ENCODE data around the gene CFAP161.
"Not testable (repeated sequence)": the region's sequence is repeated elsewhere in the genome, so short reads cannot be mapped to it uniquely, and the experiment has no call there.

The CFAP161 gene

DNA sequence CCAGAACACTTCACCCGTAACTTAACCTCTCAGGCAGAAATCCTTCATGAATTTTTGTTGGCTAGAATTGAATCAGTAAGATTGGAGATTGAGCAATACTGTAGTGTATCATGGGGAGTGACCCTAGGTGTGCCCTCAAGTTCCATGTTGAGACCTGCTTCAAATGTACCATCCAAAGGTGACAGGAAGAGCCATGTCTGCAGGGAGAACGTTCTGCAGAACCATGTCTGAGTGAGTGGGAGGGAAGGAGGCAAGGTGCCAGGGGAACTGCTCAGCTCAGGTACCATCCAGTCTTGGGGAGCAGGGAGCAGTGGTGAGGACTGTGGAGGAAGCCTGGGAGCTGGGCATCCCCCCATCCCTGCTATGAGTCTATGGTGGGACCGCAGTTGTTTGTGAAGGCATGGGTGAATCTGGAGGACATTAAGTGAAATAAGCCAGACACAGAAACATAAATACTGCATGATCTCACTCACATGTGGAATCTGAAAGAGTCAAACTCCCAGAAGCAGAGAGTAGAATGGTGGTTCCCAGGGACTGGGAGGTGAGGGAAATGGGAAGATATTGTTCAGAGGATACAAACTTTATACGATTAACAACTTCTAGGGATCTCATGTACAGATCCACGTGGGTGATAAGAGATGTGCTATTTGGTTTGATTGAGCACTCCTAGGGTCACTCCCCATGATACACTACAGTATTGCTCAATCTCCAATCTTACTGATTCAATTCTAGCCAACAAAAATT, 23.3 kb downstream of the CFAP161 start:
- Histone ChIP-seq H2AFZ (ENCODE audit: insufficient read depth, low read length, poor library complexity) (no peak overlapping the region), H4K8ac (ENCODE audit: low read depth, low read length) (no peak overlapping the region), H3K9me3 (ENCODE audit: insufficient read depth, low read depth, low read length) (no peaks in the 10 kb centered on the region), H3K18ac (ENCODE audit: low read length) (no peak overlapping the region), H3K9ac (ENCODE audit: low read length) (no peak overlapping the region), H4K12ac (ENCODE audit: low read depth, low read length) (no peak overlapping the region), H3K4me2 (ENCODE audit: low read length) (no peak overlapping the region), H3K4me1 (ENCODE audit: control insufficient read depth in 1 of 2, insufficient read depth in 2 of 2, low read length in 2 of 2) (no peaks in the 10 kb centered on the region), H3K79me1 (ENCODE audit: low read length) (no peaks in the 10 kb centered on the region), H3K23ac (ENCODE audit: low read length) (no peak overlapping the region), H4K91ac (ENCODE audit: low read depth, low read length) (no peak overlapping the region), H2AK5ac (ENCODE audit: low read length) (no peak overlapping the region), H3K27me3 (ENCODE audit: insufficient read depth, low read length) (no peaks in the 10 kb centered on the region), H3K36me3 (ENCODE audit: control insufficient read depth in 1 of 2, insufficient read depth in 2 of 2, low read length in 2 of 2) (no peaks in the 10 kb centered on the region), H3K4ac (ENCODE audit: low read depth, low read length) (no peak overlapping the region), H2BK12ac (ENCODE audit: low read length) (no peak overlapping the region), H3K14ac (ENCODE audit: low read length) (no peak overlapping the region), H2BK120ac (ENCODE audit: insufficient read depth, low read length, poor library complexity) (no peak overlapping the region), H3K4me3 (ENCODE audit: low read depth, low read length) (no peak overlapping the region), H2BK5ac (ENCODE audit: low read depth, low read length, poor library complexity) (no peak overlapping the region), H3K79me2 (ENCODE audit: control insufficient read depth, insufficient read depth, low read length, poor library complexity) (no peaks in the 10 kb centered on the region), H3K27ac (ENCODE audit: low read depth, low read length) (no peak overlapping the region)
- DNase-seq: no peak
- no CpG with 5 or more reads among the region's 5 CpGs for WGBS (ENCODE audit: extremely low coverage, insufficient coverage, insufficient read length)

DNA sequence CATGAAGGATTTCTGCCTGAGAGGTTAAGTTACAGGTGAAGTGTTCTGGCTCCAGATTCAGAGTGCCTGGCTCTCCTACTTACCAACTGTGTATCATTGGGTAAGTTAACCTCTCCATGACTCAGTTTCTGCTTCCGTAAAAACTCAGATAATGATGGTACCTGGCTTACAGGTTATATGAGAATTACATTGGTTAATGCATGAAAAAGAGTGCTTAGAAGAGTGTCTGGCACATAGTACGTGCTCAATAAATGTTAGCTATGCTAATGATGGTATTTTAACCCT, 23.8 kb downstream of the CFAP161 start:
- DNase-seq: no peak
- Histone ChIP-seq H2AK5ac (ENCODE audit: low read length) (no peak overlapping the region), H3K4me1 (ENCODE audit: control insufficient read depth in 1 of 2, insufficient read depth in 2 of 2, low read length in 2 of 2) (no peaks in the 10 kb centered on the region), H3K9me3 (ENCODE audit: insufficient read depth, low read depth, low read length) (no peaks in the 10 kb centered on the region), H3K27ac (ENCODE audit: low read depth, low read length) (no peak overlapping the region), H3K9ac (ENCODE audit: low read length) (no peak overlapping the region), H3K27me3 (ENCODE audit: insufficient read depth, low read length) (no peaks in the 10 kb centered on the region), H3K4me3 (ENCODE audit: low read depth, low read length) (no peak overlapping the region), H3K18ac (ENCODE audit: low read length) (no peak overlapping the region), H3K79me2 (ENCODE audit: control insufficient read depth, insufficient read depth, low read length, poor library complexity) (no peaks in the 10 kb centered on the region), H3K4ac (ENCODE audit: low read depth, low read length) (no peak overlapping the region), H3K4me2 (ENCODE audit: low read length) (no peak overlapping the region), H4K91ac (ENCODE audit: low read depth, low read length) (no peak overlapping the region), H3K79me1 (ENCODE audit: low read length) (no peaks in the 10 kb centered on the region), H4K8ac (ENCODE audit: low read depth, low read length) (no peak overlapping the region), H3K14ac (ENCODE audit: low read length) (no peak overlapping the region), H3K36me3 (ENCODE audit: control insufficient read depth in 1 of 2, insufficient read depth in 2 of 2, low read length in 2 of 2) (no peaks in the 10 kb centered on the region), H4K12ac (ENCODE audit: low read depth, low read length) (no peak overlapping the region), H2BK120ac (ENCODE audit: insufficient read depth, low read length, poor library complexity) (no peak overlapping the region), H2BK5ac (ENCODE audit: low read depth, low read length, poor library complexity) (no peak overlapping the region), H2BK12ac (ENCODE audit: low read length) (no peak overlapping the region), H2AFZ (ENCODE audit: insufficient read depth, low read length, poor library complexity) (no peak overlapping the region), H3K23ac (ENCODE audit: low read length) (no peak overlapping the region)
- WGBS (ENCODE audit: extremely low coverage, insufficient coverage, insufficient read length): no CpG with 5 or more reads among the region's 2 CpGs

DNA sequence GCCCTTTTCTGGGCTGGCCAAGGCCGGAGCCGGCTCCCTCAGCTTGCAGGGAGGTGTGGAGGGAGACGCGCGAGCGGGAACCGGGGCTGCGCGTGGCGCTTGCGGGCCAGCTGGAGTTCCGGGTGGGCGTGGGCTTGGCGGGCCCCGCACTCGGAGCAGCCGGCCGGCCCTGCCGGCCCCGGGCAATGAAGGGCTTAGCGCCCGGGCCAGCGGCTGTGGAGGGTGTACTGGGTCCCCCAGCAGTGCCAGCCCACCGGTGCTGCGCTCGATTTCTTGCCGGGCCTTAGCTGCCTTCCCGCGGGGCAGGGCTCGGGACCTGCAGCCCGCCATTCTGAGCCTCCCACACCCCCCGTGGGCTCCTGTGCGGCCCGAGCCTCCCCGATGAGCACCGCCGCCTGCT, 24.5 kb downstream of the CFAP161 start:
- not testable (repeated sequence) for DNase-seq; H3K79me1 ChIP-seq (ENCODE audit: low read length); H4K12ac ChIP-seq (ENCODE audit: low read depth, low read length); H2BK12ac ChIP-seq (ENCODE audit: low read length); H3K4me1 ChIP-seq (ENCODE audit: control insufficient read depth in 1 of 2, insufficient read depth in 2 of 2, low read length in 2 of 2); H3K27ac ChIP-seq (ENCODE audit: low read depth, low read length); H2BK120ac ChIP-seq (ENCODE audit: insufficient read depth, low read length, poor library complexity); H3K18ac ChIP-seq (ENCODE audit: low read length); H3K79me2 ChIP-seq (ENCODE audit: control insufficient read depth, insufficient read depth, low read length, poor library complexity); H3K23ac ChIP-seq (ENCODE audit: low read length); H2AK5ac ChIP-seq (ENCODE audit: low read length); H4K91ac ChIP-seq (ENCODE audit: low read depth, low read length); H3K4me3 ChIP-seq (ENCODE audit: low read depth, low read length); H3K4me2 ChIP-seq (ENCODE audit: low read length); H3K9ac ChIP-seq (ENCODE audit: low read length); H2BK5ac ChIP-seq (ENCODE audit: low read depth, low read length, poor library complexity); H2AFZ ChIP-seq (ENCODE audit: insufficient read depth, low read length, poor library complexity); H4K8ac ChIP-seq (ENCODE audit: low read depth, low read length); H3K14ac ChIP-seq (ENCODE audit: low read length); H3K9me3 ChIP-seq (ENCODE audit: insufficient read depth, low read depth, low read length); H3K27me3 ChIP-seq (ENCODE audit: insufficient read depth, low read length); H3K4ac ChIP-seq (ENCODE audit: low read depth, low read length); H3K36me3 ChIP-seq (ENCODE audit: control insufficient read depth in 1 of 2, insufficient read depth in 2 of 2, low read length in 2 of 2)
- no CpG with 5 or more reads among the region's 37 CpGs for WGBS (ENCODE audit: extremely low coverage, insufficient coverage, insufficient read length)

DNA sequence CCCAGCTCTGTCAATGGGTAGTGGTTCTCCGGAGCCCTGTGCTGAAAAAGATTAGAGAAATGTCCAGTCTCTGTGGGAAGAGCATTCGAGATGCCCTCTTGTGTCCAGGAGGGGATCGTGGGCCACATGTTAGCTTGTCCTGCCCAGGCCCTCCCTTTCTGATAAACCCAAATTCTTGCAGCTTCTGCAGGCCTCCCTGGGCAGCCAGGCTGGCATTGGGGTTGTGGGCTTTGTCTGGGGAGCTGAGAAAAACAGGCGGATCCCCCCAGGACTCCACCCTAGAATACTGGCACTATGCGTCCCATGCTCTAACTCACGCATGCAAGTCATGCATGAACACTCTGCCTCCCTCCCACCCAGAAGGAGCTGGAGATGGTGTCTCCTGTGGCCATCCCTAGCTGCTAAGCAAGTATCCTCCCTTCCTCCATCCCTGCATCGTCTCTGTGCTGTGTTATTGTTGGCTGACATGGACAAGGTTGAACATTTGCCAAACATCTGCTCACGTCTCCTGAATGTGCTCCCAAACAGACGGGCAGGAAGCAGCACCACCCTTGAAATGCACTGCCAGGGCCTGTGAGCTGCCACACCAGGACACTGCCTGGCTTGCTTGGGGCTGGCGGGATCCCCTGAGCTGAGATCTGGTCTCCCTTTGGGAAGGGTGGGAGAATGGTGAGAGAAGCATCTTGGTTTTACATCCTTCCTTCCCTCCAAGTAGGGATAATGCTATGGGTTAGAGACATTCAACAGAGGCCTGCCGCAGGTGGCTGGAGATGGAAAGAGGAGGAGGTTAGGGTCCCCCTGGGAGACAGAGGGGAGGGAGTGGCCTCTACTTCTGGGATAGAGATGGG, 26.5 kb downstream of the CFAP161 start:
- Histone ChIP-seq H4K8ac (ENCODE audit: low read depth, low read length) (no peak overlapping the region), H3K4me1 (ENCODE audit: control insufficient read depth in 1 of 2, insufficient read depth in 2 of 2, low read length in 2 of 2) (no peaks in the 10 kb centered on the region), H3K4me2 (ENCODE audit: low read length) (no peak overlapping the region), H3K27ac (ENCODE audit: low read depth, low read length) (no peak overlapping the region), H3K18ac (ENCODE audit: low read length) (no peak overlapping the region), H3K23ac (ENCODE audit: low read length) (no peak overlapping the region), H3K4me3 (ENCODE audit: low read depth, low read length) (no peak overlapping the region), H3K4ac (ENCODE audit: low read depth, low read length) (no peak overlapping the region), H2AK5ac (ENCODE audit: low read length) (no peak overlapping the region), H4K12ac (ENCODE audit: low read depth, low read length) (no peak overlapping the region), H3K27me3 (ENCODE audit: insufficient read depth, low read length) (no peaks in the 10 kb centered on the region), H3K36me3 (ENCODE audit: control insufficient read depth in 1 of 2, insufficient read depth in 2 of 2, low read length in 2 of 2) (no peaks in the 10 kb centered on the region), H4K91ac (ENCODE audit: low read depth, low read length) (no peak overlapping the region), H3K9ac (ENCODE audit: low read length) (no peak overlapping the region), H3K79me2 (ENCODE audit: control insufficient read depth, insufficient read depth, low read length, poor library complexity) (no peaks in the 10 kb centered on the region), H3K14ac (ENCODE audit: low read length) (no peak overlapping the region), H2BK5ac (ENCODE audit: low read depth, low read length, poor library complexity) (no peak overlapping the region), H3K9me3 (ENCODE audit: insufficient read depth, low read depth, low read length) (no peaks in the 10 kb centered on the region), H2BK120ac (ENCODE audit: insufficient read depth, low read length, poor library complexity) (no peak overlapping the region), H2AFZ (ENCODE audit: insufficient read depth, low read length, poor library complexity) (no peak overlapping the region), H2BK12ac (ENCODE audit: low read length) (no peak overlapping the region), H3K79me1 (ENCODE audit: low read length) (no peaks in the 10 kb centered on the region)
- no CpG with 5 or more reads among the region's 11 CpGs for WGBS (ENCODE audit: extremely low coverage, insufficient coverage, insufficient read length)
- DNase-seq: no peak

Data from trophoblast cell (in vitro differentiated cells and primary cell).